22Rv1 (cell line): ENCODE measurements around the gene LTC4S.

ENCODE experiments used
- CTCF ChIP-seq: fragments of 450-650 bp; IDR thresholded peaks from 2 replicates; pipeline ENCODE4 v1.5.1; 2017; ENCODE audit warnings: mild to moderate bottlenecking
- ZFX ChIP-seq: fragments of 450-650 bp; IDR thresholded peaks from 2 replicates; pipeline ENCODE4 v1.6.1; 2017; ENCODE audit warnings: antibody characterized with exemption, borderline replicate concordance

GRCh38 chr5:179746872-179747271, 46.9 kb upstream of the LTC4S start:
- TF ChIP-seq CTCF, result no peak
- no peak for TF ChIP-seq ZFX
